IMR-90 (cell line): ENCODE data around the gene WFDC12. TPM values are rescaled to one million over a fixed set of nuclear protein-coding genes. Genes with fewer than 3 reads are reported as not detected.

ENCODE experiments used
- ATAC-seq: fragments of 200-7000 bp; cut with Tn5 transposase; 2 replicates; pipeline ENCODE4 v1.9.1; 2020; ENCODE audit warnings: low read depth, mild to moderate bottlenecking, moderate library complexity
- BruUV-seq: library from RNA; stranded (reverse); fragments of 400-500 nt; replicated peaks from 2 replicates; lab custom pipeline; 2021; lab: Mats Ljungman, UMichigan
- CTCF ChIA-PET: fragments of 300-600 bp; formaldehyde crosslinking; extraction: SDS; loops from one replicate; lab custom pipeline; 2021; ENCODE audit warnings: antibody characterized with exemption; lab: Yijun Ruan, JAX
- POLR2A ChIA-PET: fragments of 300-600 bp; sonication (Branson Sonifier 250); formaldehyde crosslinking; loops from one replicate; lab custom pipeline; 2022; ENCODE audit warnings: antibody characterized with exemption; ENCODE audit not compliant: unreplicated experiment; lab: Charles Lee
- DNase-seq: peaks from one replicate; pipeline ENCODE4 v3.0.0; 2013
- H2AFZ ChIP-seq: replicated peaks from 2 replicates; pipeline ENCODE3; 2013; ENCODE audit warnings: low read length, mild to moderate bottlenecking; ENCODE audit not compliant: poor library complexity
- H2AK5ac ChIP-seq: 2 replicates; pipeline ENCODE4 v1.6.1; 2013; ENCODE audit warnings: low read depth, low read length, inconsistent platforms
- H2AK9ac ChIP-seq: replicated peaks from 2 replicates; pipeline ENCODE3; 2013; ENCODE audit warnings: mild to moderate bottlenecking, low read depth, low read length, moderate library complexity; ENCODE audit not compliant: poor library complexity
- H2BK120ac ChIP-seq: 2 replicates; pipeline ENCODE4 v1.6.1; 2013; ENCODE audit warnings: low read depth, low read length, inconsistent platforms
- H2BK15ac ChIP-seq: 3 replicates; pipeline ENCODE4 v1.6.1; 2013; ENCODE audit warnings: low read depth, low read length, inconsistent platforms
- H2BK20ac ChIP-seq: 2 replicates; pipeline ENCODE4 v1.6.1; 2013; ENCODE audit warnings: low read depth, mild to moderate bottlenecking, inconsistent platforms, low read length, moderate library complexity
- H2BK5ac ChIP-seq: 2 replicates; pipeline ENCODE4 v1.6.1; 2013; ENCODE audit warnings: mild to moderate bottlenecking, low read depth, low read length, inconsistent platforms; ENCODE audit not compliant: poor library complexity, severe bottlenecking
- H3K14ac ChIP-seq: replicated peaks from 2 replicates; pipeline ENCODE4 v1.6.1; 2013; ENCODE audit warnings: low read depth, low read length, inconsistent platforms
- H3K18ac ChIP-seq: 2 replicates; pipeline ENCODE4 v1.6.1; 2013; ENCODE audit warnings: low read depth, low read length, control low read depth
- H3K23ac ChIP-seq: 2 replicates; pipeline ENCODE4 v1.6.1; 2013; ENCODE audit warnings: low read depth, low read length, inconsistent platforms
- H3K27ac ChIP-seq: 2 replicates; pipeline ENCODE4 v1.5.1; 2013; ENCODE audit warnings: mild to moderate bottlenecking, control low read depth, low read length; ENCODE audit not compliant: insufficient read depth
- H3K27me3 ChIP-seq: 2 replicates; pipeline ENCODE4 v1.6.1; 2013; ENCODE audit warnings: low read length; ENCODE audit not compliant: control insufficient read depth, insufficient read depth
- H3K36me3 ChIP-seq: 2 replicates; pipeline ENCODE4 v1.6.1; 2013; ENCODE audit warnings: low read length, mixed read lengths; ENCODE audit not compliant: control insufficient read depth, insufficient read depth
- H3K4ac ChIP-seq: 2 replicates; pipeline ENCODE4 v1.6.1; 2013; ENCODE audit warnings: low read depth, low read length, inconsistent platforms
- H3K4me1 ChIP-seq: 2 replicates; pipeline ENCODE4 v1.6.1; 2013; ENCODE audit warnings: low read length, mixed read lengths; ENCODE audit not compliant: control insufficient read depth, insufficient read depth
- H3K4me2 ChIP-seq: 2 replicates; pipeline ENCODE4 v1.6.1; 2013; ENCODE audit warnings: low read depth, mild to moderate bottlenecking, control low read depth, low read length, moderate library complexity
- H3K4me3 ChIP-seq: 2 replicates; pipeline ENCODE4 v1.5.1; 2013; ENCODE audit warnings: low read depth, mild to moderate bottlenecking, control low read depth, low read length, moderate library complexity; ENCODE audit not compliant: insufficient read depth
- H3K56ac ChIP-seq: 2 replicates; pipeline ENCODE4 v1.6.1; 2013; ENCODE audit warnings: low read length, inconsistent platforms; ENCODE audit not compliant: insufficient read depth; ENCODE audit errors: extremely low read depth
- H3K79me1 ChIP-seq, 2 experiments: 2 replicates each; pipeline ENCODE4 v1.6.1; 2013; ENCODE audit warnings: low read length in 2 of 2, inconsistent platforms in 1 of 2, low read depth in 1 of 2
- H3K9ac ChIP-seq: 2 replicates; pipeline ENCODE4 v1.6.1; 2013; ENCODE audit warnings: low read depth, low read length, control low read depth
- H3K9me1 ChIP-seq: 2 replicates; pipeline ENCODE4 v1.6.1; 2013; ENCODE audit warnings: low read length, inconsistent platforms; ENCODE audit not compliant: insufficient read depth
- H3K9me3 ChIP-seq: 2 replicates; pipeline ENCODE4 v1.6.1; 2013; ENCODE audit warnings: low read length; ENCODE audit not compliant: control insufficient read depth, insufficient read depth
- H4K20me1 ChIP-seq: 2 replicates; pipeline ENCODE4 v1.6.1; 2013; ENCODE audit warnings: low read length, inconsistent platforms; ENCODE audit not compliant: insufficient read depth
- H4K5ac ChIP-seq: 2 replicates; pipeline ENCODE4 v1.6.1; 2013; ENCODE audit warnings: mild to moderate bottlenecking, low read depth, low read length, control low read depth
- H4K8ac ChIP-seq, 2 experiments: 2 replicates each; pipeline ENCODE4 v1.6.1; 2013; ENCODE audit warnings: low read depth in 2 of 2, low read length in 2 of 2, control low read depth in 1 of 2, inconsistent platforms in 1 of 2
- H4K91ac ChIP-seq: 2 replicates; pipeline ENCODE4 v1.6.1; 2013; ENCODE audit warnings: low read depth, low read length, inconsistent platforms; ENCODE audit not compliant: insufficient read depth
- BHLHE40 ChIP-seq: fragments of 150-350 bp; IDR thresholded peaks from 2 replicates; pipeline ENCODE4 v1.6.1; 2016; ENCODE audit warnings: mild to moderate bottlenecking, low read depth, low read length
- CEBPB ChIP-seq: IDR thresholded peaks from 2 replicates; pipeline ENCODE4 v1.6.1; 2012; ENCODE audit warnings: low read depth, low read length, improper control_type of control experiment
- CTCF ChIP-seq: conservative IDR thresholded peaks from 2 replicates; pipeline ENCODE4 v1.5.1; 2012; ENCODE audit warnings: mild to moderate bottlenecking, low read depth, low read length, improper control_type of control experiment
- FOS ChIP-seq: fragments of 150-350 bp; IDR thresholded peaks from 2 replicates; pipeline ENCODE4 v1.6.1; 2016; ENCODE audit warnings: low read depth, low read length
- MAFK ChIP-seq: IDR thresholded peaks from 2 replicates; pipeline ENCODE4 v1.6.1; 2012; ENCODE audit warnings: low read depth, low read length, improper control_type of control experiment
- MXI1 ChIP-seq: IDR thresholded peaks from 2 replicates; pipeline ENCODE4 v1.6.1; 2012; ENCODE audit warnings: low read depth, mild to moderate bottlenecking, low read length, moderate library complexity, borderline replicate concordance
- NFE2L2 ChIP-seq: fragments of 150-350 bp; IDR thresholded peaks from 2 replicates; pipeline ENCODE4 v1.6.1; 2016; ENCODE audit warnings: low read depth, mild to moderate bottlenecking, low read length
- POLR2A ChIP-seq: IDR thresholded peaks from 2 replicates; pipeline ENCODE4 v1.6.1; 2012; ENCODE audit warnings: mild to moderate bottlenecking, low read depth, low read length
- RAD21 ChIP-seq: IDR thresholded peaks from 2 replicates; pipeline ENCODE4 v1.6.1; 2012; ENCODE audit warnings: low read length, improper control_type of control experiment
- RCOR1 ChIP-seq: IDR thresholded peaks from 2 replicates; pipeline ENCODE4 v1.6.1; 2012; ENCODE audit warnings: mild to moderate bottlenecking, low read length, improper control_type of control experiment; ENCODE audit not compliant: insufficient replicate concordance
- RFX5 ChIP-seq: IDR thresholded peaks from 2 replicates; pipeline ENCODE4 v1.8.0; 2012; ENCODE audit warnings: low read depth, mild to moderate bottlenecking, low read length, moderate library complexity
- SMC3 ChIP-seq: fragments of 150-350 bp; IDR thresholded peaks from 2 replicates; pipeline ENCODE4 v1.6.1; 2016; ENCODE audit warnings: low read depth, mild to moderate bottlenecking, antibody characterized with exemption, low read length, moderate library complexity
- USF2 ChIP-seq: fragments of 150-350 bp; IDR thresholded peaks from 2 replicates; pipeline ENCODE4 v1.6.1; 2017; ENCODE audit warnings: mild to moderate bottlenecking, antibody characterized with exemption, low read length, low read depth
- WGBS, 2 experiments: methylation state at CpG; one replicate each; pipeline versions ENCODE4 v1.1.5 to v1.1.7; 2013; ENCODE audit warnings: missing lambda C conversion rate in 2 of 2; ENCODE audit not compliant: insufficient read length in 1 of 2; ENCODE audit errors: extremely low coverage in 2 of 2; 5-methylcytosine and 5-hydroxymethylcytosine counted together
- dilution Hi-C: fragments of 300-500 bp; cut with HindIII; formaldehyde crosslinking; loops from one replicate; pipeline ENCODE4 v1.14.3; 2018; ENCODE audit warnings: low sequenced_read_pairs; ENCODE audit not compliant: unreplicated experiment
- in situ Hi-C: fragments of 300-500 bp; cut with MboI; formaldehyde crosslinking; loops from 3 replicates; pipeline ENCODE4 v1.14.3; 2019; ENCODE audit warnings: low sequenced_read_pairs, inconsistent platforms, mixed read lengths
- intact Hi-C: fragments of 100-400 bp; cut with micrococcal nuclease; formaldehyde crosslinking; loops from 2 replicates; pipeline ENCODE4 v1.10.0; 2022
- polyA plus RNA-seq, 3 experiments: library from polyadenylated mRNA; depleted of rRNA; stranded (reverse); fragments of >200 nt; gene quantifications; 2 replicates each; pipeline ENCODE4 v1.2.3, GENCODE V29; 2012; ENCODE audit warnings: low replicate concordance in 1 of 3
- total RNA-seq: library from RNA; depleted of rRNA; stranded (reverse); fragments of >200 nt; gene quantifications from 2 replicates; pipeline ENCODE4 v1.2.3, GENCODE V29; 2012

WFDC12 gene
- total and polyA plus RNA-seq, 2 of the 4 experiments (the other 2 are of a cell fraction) = not detected

- dilution Hi-C loops = no loop called here
- no peak overlapping the region for H2AK5ac ChIP-seq
- H3K9me3 ChIP-seq = no peaks in the 10 kb centered on the region
- H2AFZ ChIP-seq = no peak overlapping the region
- peak overlapping the region; percentile 97 for H3K18ac ChIP-seq
- no peak overlapping the region for H3K4me3 ChIP-seq
- H3K9me1 ChIP-seq = no peaks in the 10 kb centered on the region; the same call in 1 of the 2 replicates
- POLR2A ChIA-PET = no interaction called here
- peaks cover 3% of the 10 kb centered on the region; the same call in 1 of the 2 replicates for H3K36me3 ChIP-seq
- peak overlapping the region in 1 of 2 experiments; percentile 6; a peak in 1 of 4 replicates for H4K8ac ChIP-seq
- intact Hi-C loops = no loop called here
- H3K56ac ChIP-seq = no peak overlapping the region
- H4K20me1 ChIP-seq = no peaks in the 10 kb centered on the region
- no peak overlapping the region for H2BK120ac ChIP-seq
- peak overlapping the region; percentile 80 for H2BK5ac ChIP-seq
- no peak overlapping the region for H3K9ac ChIP-seq
- CTCF ChIA-PET = interaction anchor here (1.0 kb wide), 1 partner anchor 37 kb away, joined by 3 read pairs; no protein-coding TSS in a partner anchor
- no peak overlapping the region; the same call in 2 of the 3 replicates for H2BK15ac ChIP-seq
- no peaks in the 10 kb centered on the region for H3K27me3 ChIP-seq
- BruUV-seq = no TSS peak
- H3K4me1 ChIP-seq = peaks cover 9% of the 10 kb centered on the region
- DNase-seq (peak; percentile 52), ATAC-seq (peak; percentile 79)
- H3K14ac ChIP-seq = 0 out of 2 replicates have a peak overlapping the region, but pooled peaks have one; percentile 20
- peak overlapping the region; percentile 99; the same call in 1 of the 2 replicates for H4K5ac ChIP-seq
- in situ Hi-C loops = no loop called here
- no peak for TF ChIP-seq RCOR1
- no peak for TF ChIP-seq FOS
- no peak for TF ChIP-seq MAFK
- TF ChIP-seq RAD21 = peak; percentile 28; the same call in 1 of the 2 replicates
- TF ChIP-seq CTCF = peak; percentile 46
- TF ChIP-seq CEBPB = no peak
- no peak for TF ChIP-seq USF2
- TF ChIP-seq SMC3 = peak; percentile 45
- TF ChIP-seq MXI1 = no peak
- no peak for TF ChIP-seq BHLHE40
- no peak for TF ChIP-seq RFX5
- no peak for TF ChIP-seq NFE2L2
- no peak for TF ChIP-seq POLR2A
- H3K4me2 ChIP-seq = peak overlapping the region; percentile 24; the same call in 1 of the 2 replicates
- H3K23ac ChIP-seq = no peak overlapping the region
- no peak overlapping the region for H2BK20ac ChIP-seq
- H3K27ac ChIP-seq = peak overlapping the region; percentile 89; the same call in 1 of the 2 replicates
- H4K91ac ChIP-seq = no peak overlapping the region
- 33% methylated on average over 1 of the region's 5 CpGs; no CpG with 5 or more reads in 1 of the 2 experiments for WGBS, 2 experiments
- no peak overlapping the region for H3K4ac ChIP-seq
- H2AK9ac ChIP-seq = no peak overlapping the region
- H3K79me1 ChIP-seq = no peaks in the 10 kb centered on the region; a peak in 1 of 4 replicates
These were observed 43.2 kb downstream of the WFDC12 start for GRCh38 chr20:45080867-45081624.
